ENCODE data around the gene SYNRG.

DNA sequence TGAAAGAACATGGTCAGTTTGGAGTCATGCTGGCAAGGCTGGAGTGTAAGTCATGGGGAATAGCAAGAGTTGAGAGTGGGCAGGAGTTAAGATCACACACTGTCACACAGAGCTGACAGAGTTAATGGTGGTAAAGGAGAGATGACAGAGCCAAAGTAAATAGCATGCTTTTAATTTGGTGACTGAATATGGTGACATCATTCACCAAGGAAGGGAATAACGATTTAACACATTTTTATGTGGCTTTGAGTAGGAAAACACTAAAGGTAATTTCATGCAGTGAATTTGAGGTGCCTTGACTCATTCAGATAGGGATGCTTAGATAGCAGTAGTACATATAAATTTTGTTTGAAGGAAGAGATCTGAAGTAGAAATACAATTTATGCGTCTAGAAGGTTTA, 42.1 kb downstream of the SYNRG start:
- TF ChIP-seq, protein P1, sequence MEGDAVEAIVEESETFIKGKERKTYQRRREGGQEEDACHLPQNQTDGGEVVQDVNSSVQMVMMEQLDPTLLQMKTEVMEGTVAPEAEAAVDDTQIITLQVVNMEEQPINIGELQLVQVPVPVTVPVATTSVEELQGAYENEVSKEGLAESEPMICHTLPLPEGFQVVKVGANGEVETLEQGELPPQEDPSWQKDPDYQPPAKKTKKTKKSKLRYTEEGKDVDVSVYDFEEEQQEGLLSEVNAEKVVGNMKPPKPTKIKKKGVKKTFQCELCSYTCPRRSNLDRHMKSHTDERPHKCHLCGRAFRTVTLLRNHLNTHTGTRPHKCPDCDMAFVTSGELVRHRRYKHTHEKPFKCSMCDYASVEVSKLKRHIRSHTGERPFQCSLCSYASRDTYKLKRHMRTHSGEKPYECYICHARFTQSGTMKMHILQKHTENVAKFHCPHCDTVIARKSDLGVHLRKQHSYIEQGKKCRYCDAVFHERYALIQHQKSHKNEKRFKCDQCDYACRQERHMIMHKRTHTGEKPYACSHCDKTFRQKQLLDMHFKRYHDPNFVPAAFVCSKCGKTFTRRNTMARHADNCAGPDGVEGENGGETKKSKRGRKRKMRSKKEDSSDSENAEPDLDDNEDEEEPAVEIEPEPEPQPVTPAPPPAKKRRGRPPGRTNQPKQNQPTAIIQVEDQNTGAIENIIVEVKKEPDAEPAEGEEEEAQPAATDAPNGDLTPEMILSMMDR (optimal IDR thresholded peaks at IDR 0.05 in 1 of 3, IDR thresholded peaks at IDR 0.05 in 1 of 3, conservative IDR thresholded peaks at IDR 0.05 in 1 of 3; ENCODE audit: extremely low read depth in 1 of 3, insufficient read depth in 2 of 3, low read length in 3 of 3), result no peak
- no peak for TF ChIP-seq EZH2 (IDR thresholded peaks at IDR 0.05; ENCODE audit: low read length)
